Measurements from ENCODE around the gene CTNND2.
"Not testable (repeated sequence)": the region's sequence is repeated elsewhere in the genome, so short reads cannot be mapped to it uniquely, and the experiment has no call there.

CTNND2 gene

GRCh38 chr5:11622785-11623184 lies 281.5 kb downstream of the CTNND2 start:
- Mint-ChIP-seq H3K36me3 (ENCODE audit: low read depth) (no peaks in the 10 kb centered on the region), H3K4me1 (ENCODE audit: low read depth) (no peaks in the 10 kb centered on the region), H3K4me3 (no peak overlapping the region), H3K27me3 (no peaks in the 10 kb centered on the region), H3K9me3 (peaks cover 7% of the 10 kb centered on the region), H3K27ac (no peak overlapping the region)
- no peak for DNase-seq

- H3K27me3 Mint-ChIP-seq: no peaks in the 10 kb centered on the region
These were observed 284.1 kb downstream of the CTNND2 start for GRCh38 chr5:11620172-11620571.

GRCh38 chr5:11619339-11620024 lies 284.8 kb downstream of the CTNND2 start:
- no peak overlapping the region for H3K27ac Mint-ChIP-seq
- H3K27me3 Mint-ChIP-seq: no peaks in the 10 kb centered on the region
- H3K9me3 Mint-ChIP-seq: peaks cover 7% of the 10 kb centered on the region
- no peak for DNase-seq
- H3K4me1 Mint-ChIP-seq (ENCODE audit: low read depth): no peaks in the 10 kb centered on the region
- H3K36me3 Mint-ChIP-seq (ENCODE audit: low read depth): no peaks in the 10 kb centered on the region
- H3K4me3 Mint-ChIP-seq: no peak overlapping the region

More at GRCh38 chr5:11620172-11620571, 284.1 kb downstream of the CTNND2 start:
- no peak for DNase-seq
- H3K4me1 Mint-ChIP-seq (ENCODE audit: low read depth): no peaks in the 10 kb centered on the region
- H3K27ac Mint-ChIP-seq: no peak overlapping the region
- H3K4me3 Mint-ChIP-seq: no peak overlapping the region
- peaks cover 7% of the 10 kb centered on the region for H3K9me3 Mint-ChIP-seq
- H3K36me3 Mint-ChIP-seq (ENCODE audit: low read depth): no peaks in the 10 kb centered on the region

GRCh38 chr5:11617080-11617479 lies 287.2 kb downstream of the CTNND2 start:
- no peaks in the 10 kb centered on the region for H3K9me3 Mint-ChIP-seq
- H3K4me1 Mint-ChIP-seq (ENCODE audit: low read depth): no peaks in the 10 kb centered on the region
- no peaks in the 10 kb centered on the region for H3K36me3 Mint-ChIP-seq (ENCODE audit: low read depth)
- H3K27me3 Mint-ChIP-seq: no peaks in the 10 kb centered on the region
- no peak overlapping the region for H3K4me3 Mint-ChIP-seq
- no peak for DNase-seq
- H3K27ac Mint-ChIP-seq: no peak overlapping the region

- not testable (repeated sequence) for H3K27me3 Mint-ChIP-seq; H3K27ac Mint-ChIP-seq; H3K36me3 Mint-ChIP-seq (ENCODE audit: low read depth); H3K9me3 Mint-ChIP-seq; H3K4me1 Mint-ChIP-seq (ENCODE audit: low read depth); DNase-seq; H3K4me3 Mint-ChIP-seq
These were observed 287.6 kb downstream of the CTNND2 start for GRCh38 chr5:11616624-11617023.

GRCh38 chr5:11611011-11611410 lies 293.2 kb downstream of the CTNND2 start:
- Mint-ChIP-seq H3K27ac (no peak overlapping the region), H3K4me1 (ENCODE audit: low read depth) (no peaks in the 10 kb centered on the region), H3K9me3 (no peaks in the 10 kb centered on the region), H3K27me3 (no peaks in the 10 kb centered on the region), H3K4me3 (no peak overlapping the region), H3K36me3 (ENCODE audit: low read depth) (no peaks in the 10 kb centered on the region)
- no peak for DNase-seq

- no peaks in the 10 kb centered on the region for H3K9me3 Mint-ChIP-seq
- DNase-seq: no peak
- H3K4me1 Mint-ChIP-seq (ENCODE audit: low read depth): no peaks in the 10 kb centered on the region
- H3K27ac Mint-ChIP-seq: no peak overlapping the region
- H3K4me3 Mint-ChIP-seq: no peak overlapping the region
- no peaks in the 10 kb centered on the region for H3K27me3 Mint-ChIP-seq
- H3K36me3 Mint-ChIP-seq (ENCODE audit: low read depth): no peaks in the 10 kb centered on the region
These were observed 294.5 kb downstream of the CTNND2 start for GRCh38 chr5:11609570-11610303.

- no peaks in the 10 kb centered on the region for H3K27me3 Mint-ChIP-seq
These were observed 295.7 kb downstream of the CTNND2 start for GRCh38 chr5:11608530-11608929.

GRCh38 chr5:11607944-11608483 lies 296.2 kb downstream of the CTNND2 start:
- no peak for DNase-seq
- Mint-ChIP-seq H3K27me3 (no peaks in the 10 kb centered on the region), H3K27ac (no peak overlapping the region), H3K4me3 (no peak overlapping the region), H3K4me1 (ENCODE audit: low read depth) (no peaks in the 10 kb centered on the region), H3K9me3 (no peaks in the 10 kb centered on the region), H3K36me3 (ENCODE audit: low read depth) (no peaks in the 10 kb centered on the region)

More at GRCh38 chr5:11608530-11608929, 295.7 kb downstream of the CTNND2 start:
- DNase-seq: no peak
- no peak overlapping the region for H3K4me3 Mint-ChIP-seq
- H3K4me1 Mint-ChIP-seq (ENCODE audit: low read depth): no peaks in the 10 kb centered on the region
- no peaks in the 10 kb centered on the region for H3K36me3 Mint-ChIP-seq (ENCODE audit: low read depth)
- H3K27ac Mint-ChIP-seq: no peak overlapping the region
- H3K9me3 Mint-ChIP-seq: no peaks in the 10 kb centered on the region

- no peak overlapping the region for H3K4me3 Mint-ChIP-seq
- H3K9me3 Mint-ChIP-seq: peaks cover 4% of the 10 kb centered on the region
These were observed 301.9 kb downstream of the CTNND2 start for GRCh38 chr5:11602298-11602697.

GRCh38 chr5:11599499-11599898 lies 304.7 kb downstream of the CTNND2 start:
- Mint-ChIP-seq H3K4me3 (no peak overlapping the region), H3K9me3 (peaks cover 4% of the 10 kb centered on the region)
- no peak for DNase-seq

More at GRCh38 chr5:11602298-11602697, 301.9 kb downstream of the CTNND2 start:
- Mint-ChIP-seq H3K27me3 (no peaks in the 10 kb centered on the region), H3K36me3 (ENCODE audit: low read depth) (no peaks in the 10 kb centered on the region), H3K4me1 (ENCODE audit: low read depth) (no peaks in the 10 kb centered on the region), H3K27ac (no peak overlapping the region)
- no peak for DNase-seq

GRCh38 chr5:11596657-11597071 lies 307.6 kb downstream of the CTNND2 start:
- Mint-ChIP-seq H3K36me3 (ENCODE audit: low read depth) (no peaks in the 10 kb centered on the region), H3K4me3 (no peak overlapping the region)
- no peak for DNase-seq

More at GRCh38 chr5:11599499-11599898, 304.7 kb downstream of the CTNND2 start:
- H3K4me1 Mint-ChIP-seq (ENCODE audit: low read depth): no peaks in the 10 kb centered on the region
- H3K36me3 Mint-ChIP-seq (ENCODE audit: low read depth): no peaks in the 10 kb centered on the region
- H3K27me3 Mint-ChIP-seq: no peaks in the 10 kb centered on the region
- H3K27ac Mint-ChIP-seq: no peak overlapping the region

GRCh38 chr5:11596185-11596584 lies 308.1 kb downstream of the CTNND2 start:
- no peak for DNase-seq

More at GRCh38 chr5:11596657-11597071, 307.6 kb downstream of the CTNND2 start:
- Mint-ChIP-seq H3K9me3 (peaks cover 4% of the 10 kb centered on the region), H3K27ac (no peak overlapping the region), H3K27me3 (no peaks in the 10 kb centered on the region), H3K4me1 (ENCODE audit: low read depth) (no peaks in the 10 kb centered on the region)

GRCh38 chr5:11595045-11595444 lies 309.2 kb downstream of the CTNND2 start:
- no peaks in the 10 kb centered on the region for H3K36me3 Mint-ChIP-seq (ENCODE audit: low read depth)
- H3K4me3 Mint-ChIP-seq: no peak overlapping the region
- H3K9me3 Mint-ChIP-seq: peaks cover 4% of the 10 kb centered on the region
- no peaks in the 10 kb centered on the region for H3K4me1 Mint-ChIP-seq (ENCODE audit: low read depth)
- no peaks in the 10 kb centered on the region for H3K27me3 Mint-ChIP-seq
- no peak overlapping the region for H3K27ac Mint-ChIP-seq
- DNase-seq: no peak

More at GRCh38 chr5:11596185-11596584, 308.1 kb downstream of the CTNND2 start:
- Mint-ChIP-seq H3K27ac (no peak overlapping the region), H3K9me3 (peaks cover 4% of the 10 kb centered on the region), H3K4me1 (ENCODE audit: low read depth) (no peaks in the 10 kb centered on the region), H3K36me3 (ENCODE audit: low read depth) (no peaks in the 10 kb centered on the region), H3K27me3 (no peaks in the 10 kb centered on the region), H3K4me3 (no peak overlapping the region)

GRCh38 chr5:11594021-11594420 lies 310.2 kb downstream of the CTNND2 start:
- H3K4me1 Mint-ChIP-seq (ENCODE audit: low read depth): no peaks in the 10 kb centered on the region
- H3K27ac Mint-ChIP-seq: no peak overlapping the region
- no peaks in the 10 kb centered on the region for H3K36me3 Mint-ChIP-seq (ENCODE audit: low read depth)
- no peak for DNase-seq
- no peak overlapping the region for H3K4me3 Mint-ChIP-seq
- H3K27me3 Mint-ChIP-seq: no peaks in the 10 kb centered on the region
- no peaks in the 10 kb centered on the region for H3K9me3 Mint-ChIP-seq
